Chondrocyte (in vitro differentiated cells): ENCODE data around the gene APCDD1L. TPM values are rescaled to one million over a fixed set of nuclear protein-coding genes. Genes with fewer than 3 reads are reported as not detected.

Experiments
- DNase-seq: peaks from one replicate; pipeline ENCODE4 v3.0.0; 2021; ENCODE audit warnings: mixed read lengths, low spot score
- H3K27ac Mint-ChIP-seq: one replicate; pipeline ENCODE4 v1.8.0; 2021; ENCODE audit warnings: mild to moderate bottlenecking, moderate library complexity, mixed read lengths; ENCODE audit not compliant: unreplicated experiment
- H3K27me3 Mint-ChIP-seq: 2 replicates; pipeline ENCODE4 v1.8.0; 2021; ENCODE audit warnings: low read depth, mixed read lengths
- H3K36me3 Mint-ChIP-seq: 2 replicates; pipeline ENCODE4 v1.8.0; 2021; ENCODE audit warnings: low read depth, mixed read lengths
- H3K4me1 Mint-ChIP-seq: 2 replicates; pipeline ENCODE4 v1.8.0; 2021; ENCODE audit warnings: low read depth, mild to moderate bottlenecking, mixed read lengths
- H3K4me3 Mint-ChIP-seq: one replicate; pipeline ENCODE4 v1.8.0; 2021; ENCODE audit warnings: mild to moderate bottlenecking, moderate library complexity, mixed read lengths; ENCODE audit not compliant: unreplicated experiment
- H3K9me3 Mint-ChIP-seq: 2 replicates; pipeline ENCODE4 v1.8.0; 2021; ENCODE audit warnings: low read depth, mixed read lengths
- CTCF ChIP-seq: fragments of 200-600 bp; sonication (generic); IDR thresholded peaks from 2 replicates; pipeline ENCODE4 v1.5.0; 2021; ENCODE audit warnings: antibody characterized with exemption, mild to moderate bottlenecking, moderate library complexity
- total RNA-seq: library from RNA; stranded (reverse); gene quantifications from 3 replicates; pipeline ENCODE4 v1.2.1, GENCODE V29; 2021

APCDD1L gene
- total RNA-seq, 1 donor from 2014 or later, result 20.7 TPM

GRCh38 chr20:58552366-58552934 is 37.3 kb upstream of the APCDD1L start:
- H3K4me3 Mint-ChIP-seq, result no peak overlapping the region
- no peak overlapping the region for H3K27ac Mint-ChIP-seq
- TF ChIP-seq CTCF, result no peak
- no peaks in the 10 kb centered on the region for H3K36me3 Mint-ChIP-seq
- peaks cover 3% of the 10 kb centered on the region for H3K9me3 Mint-ChIP-seq
- H3K27me3 Mint-ChIP-seq, result no peaks in the 10 kb centered on the region
- H3K4me1 Mint-ChIP-seq, result peaks cover 52% of the 10 kb centered on the region
- DNase-seq, result no peak

DNA sequence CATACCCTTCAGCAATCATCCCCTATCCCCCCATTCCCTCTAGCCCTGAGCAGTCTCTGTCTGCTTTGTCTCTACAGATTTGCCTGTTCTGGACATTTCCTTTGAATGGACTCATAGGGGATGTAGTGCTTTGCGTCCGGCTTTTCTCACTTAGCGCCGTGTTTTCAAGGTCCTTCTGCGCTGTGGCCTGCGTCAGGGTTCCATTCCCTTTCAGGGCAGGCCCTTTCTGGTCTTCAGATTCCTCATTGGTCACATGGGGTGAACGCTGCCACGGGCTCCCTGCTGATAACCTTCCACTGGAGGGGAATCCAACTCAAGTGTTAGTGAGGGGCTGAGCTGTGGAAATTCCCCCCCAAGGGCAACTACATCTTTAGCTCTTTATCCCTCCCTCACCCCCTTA is 36.4 kb upstream of the APCDD1L start:
- TF ChIP-seq CTCF, result no peak
- Mint-ChIP-seq H3K27me3 (no peaks in the 10 kb centered on the region), H3K9me3 (peaks cover 3% of the 10 kb centered on the region), H3K4me3 (no peak overlapping the region), H3K36me3 (no peaks in the 10 kb centered on the region), H3K27ac (no peak overlapping the region), H3K4me1 (peaks cover 58% of the 10 kb centered on the region)
- DNase-seq, result no peak

DNA sequence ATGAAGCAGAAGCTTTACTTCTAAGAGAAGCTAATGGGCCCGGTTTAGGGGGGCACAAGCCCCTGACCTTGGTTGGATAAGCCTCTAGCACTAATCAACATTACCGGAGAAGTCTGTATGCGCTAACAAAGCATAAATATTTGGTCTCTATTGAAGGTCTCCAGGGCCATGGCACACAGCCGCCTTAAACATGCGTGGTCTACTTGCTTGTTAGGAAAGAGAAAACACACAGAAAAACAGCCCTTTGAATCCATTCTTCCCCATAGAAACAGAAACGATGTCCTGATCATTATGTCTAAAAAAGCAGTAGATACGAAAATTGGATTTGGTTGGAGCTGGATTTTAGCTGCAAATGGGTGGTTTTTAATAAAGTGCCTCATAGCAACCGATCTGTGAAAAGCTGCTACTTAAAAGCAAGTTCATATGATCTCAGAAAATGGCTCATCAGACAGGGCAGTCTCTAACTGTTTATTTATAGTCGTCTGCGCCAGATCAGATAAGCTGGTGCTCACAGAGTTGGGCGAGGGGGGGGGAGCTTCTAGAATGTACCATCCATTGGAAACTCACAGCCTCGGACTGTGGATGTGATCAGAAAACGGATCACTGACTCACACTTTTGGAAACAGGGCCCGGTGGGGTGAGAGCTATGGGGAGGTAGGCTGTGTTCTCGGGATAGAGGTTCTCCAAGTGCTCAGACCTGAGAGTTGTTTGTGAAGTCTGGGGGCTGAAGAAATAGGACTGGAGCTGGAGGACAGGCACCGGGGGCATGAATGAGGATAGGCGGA is 35.3 kb upstream of the APCDD1L start:
- no peaks in the 10 kb centered on the region for H3K36me3 Mint-ChIP-seq
- DNase-seq, result no peak
- H3K4me1 Mint-ChIP-seq, result peaks cover 65% of the 10 kb centered on the region
- H3K9me3 Mint-ChIP-seq, result peaks cover 3% of the 10 kb centered on the region
- no peak overlapping the region for H3K4me3 Mint-ChIP-seq
- H3K27ac Mint-ChIP-seq, result peak overlapping the region; percentile 45
- no peak for TF ChIP-seq CTCF
- H3K27me3 Mint-ChIP-seq, result no peaks in the 10 kb centered on the region

DNA sequence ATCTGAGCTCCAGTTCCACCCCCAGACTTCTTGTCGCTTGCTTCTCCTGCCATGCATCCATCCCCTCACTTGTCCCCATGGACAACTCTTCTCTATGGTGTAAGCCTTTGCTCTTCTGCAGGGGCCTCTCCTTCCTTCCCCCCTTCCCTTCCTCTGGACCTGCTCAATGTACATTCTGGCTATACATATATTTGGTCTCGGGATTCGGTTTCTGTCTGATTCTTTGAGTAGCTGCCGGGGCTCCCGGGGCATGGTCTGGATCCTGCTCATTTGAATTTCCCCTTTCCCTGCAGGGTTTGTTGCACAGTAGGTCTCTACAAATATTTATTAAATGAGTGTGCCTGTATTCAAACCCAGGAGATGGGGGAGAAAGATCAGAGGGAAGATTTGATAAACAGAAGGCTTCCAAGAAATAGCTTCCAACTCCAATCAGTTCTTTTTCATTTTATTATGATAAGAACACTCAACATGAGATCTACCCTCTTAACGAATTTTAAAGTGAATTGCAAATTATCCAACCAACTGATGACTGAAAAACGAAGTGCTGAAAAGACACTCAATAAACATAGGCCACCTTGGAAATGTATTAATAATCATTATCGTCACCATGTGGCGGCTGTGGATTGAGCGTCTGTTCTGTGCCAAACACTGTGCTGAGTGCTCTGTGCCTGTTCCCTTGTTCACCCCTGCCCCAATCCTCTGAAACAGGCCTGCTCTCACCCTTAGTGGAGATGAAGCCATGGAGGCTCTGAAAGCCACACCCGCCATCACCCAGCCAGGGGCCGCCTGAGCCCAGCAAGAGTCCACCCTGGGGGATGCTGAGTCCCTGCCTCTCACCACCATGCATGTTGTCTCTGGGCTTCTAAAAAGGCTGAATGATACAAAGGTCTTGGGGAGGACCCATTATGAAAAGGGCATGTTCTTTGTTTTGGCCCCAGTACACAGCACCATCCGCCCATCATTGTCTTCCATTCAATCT is 34.3 kb upstream of the APCDD1L start:
- no peaks in the 10 kb centered on the region for H3K36me3 Mint-ChIP-seq
- peaks cover 57% of the 10 kb centered on the region for H3K4me1 Mint-ChIP-seq
- no peak for DNase-seq
- no peaks in the 10 kb centered on the region for H3K27me3 Mint-ChIP-seq
- no peak overlapping the region for H3K27ac Mint-ChIP-seq
- H3K4me3 Mint-ChIP-seq, result no peak overlapping the region
- H3K9me3 Mint-ChIP-seq, result peaks cover 3% of the 10 kb centered on the region
- no peak for TF ChIP-seq CTCF
